Stimulated activated naive CD4-positive, alpha-beta T cell treated with Interleukin-2 at 50 U/mL for 16 hours (primary cell): ENCODE data around the gene TEX22.

Experiments used
- DNase-seq: peaks from one replicate; lab custom pipeline; 2025; lab: John Stamatoyannopoulos, UW

TEX22 gene

GRCh38 chr14:105439710-105440553 lies 41.6 kb downstream of the TEX22 start:
- no peak for DNase-seq

DNA sequence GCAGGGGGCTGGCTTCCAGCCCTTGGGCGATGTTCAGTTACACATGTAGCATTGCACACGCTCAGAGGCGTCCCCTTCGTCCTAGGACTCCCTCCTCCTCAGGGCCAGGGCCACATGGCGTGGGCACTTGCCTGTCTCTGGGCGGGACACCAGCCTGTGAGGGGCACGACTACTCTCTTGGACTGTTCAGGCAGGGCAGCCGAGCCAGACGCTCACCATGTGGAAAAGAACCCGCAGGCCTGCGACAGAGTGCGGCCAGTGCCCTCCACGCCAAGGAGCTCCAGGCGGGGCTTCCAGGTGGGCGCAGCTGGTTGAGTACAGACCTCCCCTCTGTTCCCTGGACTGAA lies 42.2 kb downstream of the TEX22 start:
- no peak for DNase-seq

DNA sequence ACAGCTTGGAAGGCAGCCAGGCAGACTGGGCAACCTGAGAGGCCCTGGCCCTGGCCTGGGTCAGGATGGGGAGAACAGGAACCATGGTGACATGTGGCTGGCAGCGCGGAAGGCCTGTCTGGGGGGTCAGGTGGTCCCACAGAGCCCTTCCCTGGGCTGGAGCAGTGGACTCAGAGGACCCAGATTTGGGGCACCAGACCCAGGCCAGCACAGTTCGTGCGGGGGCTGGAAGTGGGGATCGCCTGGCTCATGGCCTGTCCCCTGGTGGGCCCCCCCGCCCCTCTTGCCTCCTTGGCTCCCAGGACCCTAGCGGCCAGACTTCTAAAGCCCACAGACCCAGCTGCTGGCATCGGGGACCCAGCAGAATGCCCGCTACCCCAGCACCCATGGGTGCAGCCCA lies 42.7 kb downstream of the TEX22 start:
- no peak for DNase-seq

GRCh38 chr14:105442125-105442524 lies 43.8 kb downstream of the TEX22 start:
- DNase-seq, result no peak

GRCh38 chr14:105442834-105443233 lies 44.5 kb downstream of the TEX22 start:
- DNase-seq, result no peak

- no peak for DNase-seq
These were observed 46.5 kb downstream of the TEX22 start for GRCh38 chr14:105444859-105445258.

DNA sequence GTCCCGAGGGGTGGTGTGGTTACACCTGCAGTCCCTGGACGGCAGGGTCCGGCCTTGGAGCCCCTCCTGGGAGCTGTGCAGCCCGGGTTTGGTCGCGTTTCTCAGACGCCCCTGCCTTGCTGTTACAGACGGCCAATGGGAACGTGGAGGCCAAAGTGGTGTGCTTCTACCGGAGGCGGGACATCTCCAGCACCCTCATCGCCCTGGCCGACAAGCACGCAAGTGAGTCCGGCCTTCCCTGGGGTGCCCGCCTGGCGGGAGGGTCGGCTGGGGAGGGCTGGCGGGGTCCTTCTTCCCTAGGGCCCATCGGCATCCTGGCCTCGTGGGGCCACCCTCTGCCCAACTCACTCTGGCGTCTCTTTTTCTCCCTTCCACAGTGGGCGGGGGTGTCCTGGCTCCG lies 47.0 kb downstream of the TEX22 start:
- DNase-seq, result no peak

DNA sequence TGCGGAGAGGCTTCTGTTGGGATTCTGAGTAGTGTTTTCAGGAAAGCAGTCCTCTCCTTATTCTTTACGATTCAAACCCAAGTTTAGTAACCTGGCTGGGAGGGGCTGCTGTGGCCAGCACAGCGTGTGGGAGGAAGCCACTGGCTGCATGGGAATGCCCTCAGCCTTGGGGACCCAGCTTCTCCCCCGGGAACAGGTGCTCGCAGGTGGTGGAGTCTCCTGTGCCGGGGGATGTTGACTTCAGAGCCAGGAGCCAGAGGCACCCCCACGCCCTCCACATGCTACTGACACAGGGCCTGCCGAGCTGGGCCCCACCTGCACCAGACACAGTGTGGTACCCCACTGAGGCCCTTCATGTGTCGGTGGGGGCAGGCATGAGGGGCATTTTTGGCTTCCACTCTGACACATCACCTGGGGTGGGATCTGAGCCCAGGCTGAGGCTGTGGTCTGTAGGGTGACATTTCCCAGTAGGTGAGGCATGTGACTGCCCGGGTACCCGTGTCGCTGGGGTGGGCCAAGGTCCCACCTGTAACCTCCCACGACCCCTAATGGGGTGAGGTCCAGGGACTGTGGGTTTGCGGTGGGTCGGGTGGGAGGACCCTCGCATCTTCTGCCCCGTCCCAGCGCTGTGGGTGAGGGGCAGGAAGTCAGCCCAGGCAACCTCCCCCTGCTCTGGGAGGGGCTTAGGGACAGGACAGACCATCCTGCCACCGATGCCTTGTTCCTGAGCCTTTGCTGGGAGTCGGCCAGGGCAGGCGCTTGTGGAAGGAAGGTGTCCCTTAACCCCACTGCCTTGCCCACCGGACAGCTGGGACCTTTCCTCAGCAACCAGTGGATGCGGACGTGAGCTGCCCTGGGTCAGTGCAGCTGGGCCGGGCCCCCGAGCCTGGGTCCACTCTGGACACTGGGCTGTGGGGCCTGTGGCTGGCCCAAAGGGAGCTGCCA lies 47.8 kb downstream of the TEX22 start:
- DNase-seq, result no peak

- no peak for DNase-seq
These were observed 48.6 kb downstream of the TEX22 start for GRCh38 chr14:105446971-105447370.

- no peak for DNase-seq
These were observed 49.6 kb downstream of the TEX22 start for GRCh38 chr14:105447651-105448640.

DNA sequence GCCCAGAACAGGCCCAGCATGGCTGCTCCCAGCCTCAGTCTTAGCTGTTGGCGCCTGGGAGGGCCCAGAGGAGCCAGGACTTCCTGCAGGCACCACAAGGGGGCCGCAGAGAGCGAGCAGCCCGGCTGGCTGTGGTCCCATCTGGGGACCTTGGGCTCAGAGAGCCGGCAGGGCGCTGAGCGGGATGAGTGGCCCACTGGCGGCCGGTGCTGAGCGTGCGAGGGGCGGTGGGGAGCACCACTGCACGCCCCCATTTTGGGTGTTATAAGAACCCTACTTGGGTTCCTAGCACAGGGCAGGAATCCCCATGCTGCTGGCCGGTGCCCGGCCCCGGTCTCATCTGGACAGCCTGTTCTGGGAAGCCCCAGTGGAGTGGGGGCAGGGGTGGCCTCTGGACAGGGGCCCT lies 50.4 kb downstream of the TEX22 start:
- peak; percentile 34 for DNase-seq

GRCh38 chr14:105449276-105450122 lies 51.2 kb downstream of the TEX22 start:
- DNase-seq, result no peak

GRCh38 chr14:105450123-105450505 lies 51.8 kb downstream of the TEX22 start:
- DNase-seq, result no peak

DNA sequence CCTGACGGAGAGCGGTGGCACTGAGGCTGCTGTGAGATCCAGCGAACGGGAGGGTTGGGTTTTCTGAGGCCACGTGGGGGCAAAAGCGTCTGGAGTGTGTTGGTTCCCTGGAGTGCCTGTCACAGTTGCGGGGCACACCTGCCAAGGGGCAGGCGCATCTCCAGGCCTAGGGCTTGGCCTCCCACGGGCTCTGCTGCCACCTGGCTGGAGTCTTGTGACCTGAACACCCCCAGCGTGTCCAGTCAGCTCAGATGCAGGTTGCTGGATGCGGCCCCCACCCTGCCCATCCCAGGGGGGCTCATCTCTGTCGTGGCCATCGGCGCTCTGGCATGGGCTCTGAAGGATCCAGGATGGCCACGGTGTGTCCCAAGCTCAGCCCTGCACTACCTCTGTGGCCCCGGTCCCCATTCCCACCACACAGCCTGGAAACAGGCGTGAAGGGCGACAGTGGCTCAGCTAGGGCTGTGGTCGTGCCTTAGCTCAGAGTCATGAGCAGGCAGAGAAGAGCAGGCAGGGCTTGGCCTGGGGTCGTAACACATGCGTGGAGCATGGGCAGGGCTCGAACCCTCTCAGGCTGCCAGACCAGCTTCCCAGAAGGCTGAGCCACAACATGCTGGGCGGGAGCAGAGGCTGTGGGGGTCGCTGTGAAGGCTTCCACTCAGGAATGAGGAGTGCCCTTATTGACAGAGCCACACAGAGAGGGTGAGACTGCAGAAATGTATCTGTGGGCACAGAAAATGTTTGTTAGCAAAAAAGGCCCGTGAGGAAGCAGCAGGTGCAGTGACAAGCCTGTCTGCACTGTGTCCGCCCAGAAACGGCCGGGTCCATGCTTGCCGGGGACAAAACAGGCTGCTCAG lies 52.8 kb downstream of the TEX22 start:
- no peak for DNase-seq

DNA sequence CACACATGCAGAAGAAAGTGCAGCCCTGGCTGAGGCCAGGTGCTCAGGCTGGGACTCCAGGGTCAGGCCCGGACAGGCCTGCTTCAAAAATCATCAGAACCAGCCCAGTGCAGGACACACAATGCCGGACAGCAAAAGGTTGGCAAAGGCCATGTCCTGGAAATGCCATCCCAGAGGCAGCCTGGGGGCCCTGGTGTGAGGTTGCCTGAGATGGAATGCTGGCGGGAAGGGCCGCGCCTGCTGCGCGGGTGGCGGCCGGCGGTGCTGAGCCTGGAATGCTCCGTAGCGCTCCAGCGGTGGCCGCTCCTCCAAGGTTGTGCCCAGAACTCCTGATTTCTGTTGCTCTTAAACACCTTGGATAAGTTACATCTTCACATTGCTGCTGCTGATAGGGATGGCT lies 54.6 kb downstream of the TEX22 start:
- DNase-seq, result no peak

DNA sequence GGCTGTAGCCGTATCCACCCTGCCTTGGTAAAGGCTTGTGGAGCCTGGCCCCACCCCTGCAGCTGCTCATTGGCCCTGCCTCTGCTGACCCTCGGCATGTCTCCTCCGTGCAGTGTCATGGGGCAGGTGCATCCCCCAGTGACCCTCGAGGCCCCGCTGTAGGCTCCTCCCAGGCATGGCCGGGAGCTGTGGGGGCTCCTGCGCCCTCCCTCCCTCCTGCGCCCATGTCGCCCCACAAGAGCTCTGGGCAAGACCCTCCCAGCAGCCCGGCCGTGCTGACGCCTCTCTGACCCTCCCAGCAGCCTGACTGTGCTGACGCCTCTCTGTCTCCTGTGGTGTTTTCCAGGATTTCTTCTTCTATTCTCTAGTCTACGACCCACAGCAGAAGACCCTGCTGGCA lies 55.5 kb downstream of the TEX22 start:
- no peak for DNase-seq

GRCh38 chr14:105455086-105455640 lies 56.8 kb downstream of the TEX22 start:
- DNase-seq, result no peak

GRCh38 chr14:105455766-105456660 lies 57.7 kb downstream of the TEX22 start:
- no peak for DNase-seq
